GM12892 (cell line): ENCODE results near the gene KRTAP13-1.

ENCODE experiments used
- POLR2A ChIP-seq: IDR thresholded peaks from 2 replicates; pipeline ENCODE4 v1.6.1; 2011; ENCODE audit warnings: low read depth, low read length, control low read depth
- POLR2AphosphoS5 ChIP-seq: IDR thresholded peaks from 2 replicates; pipeline ENCODE4 v1.6.1; 2011; ENCODE audit warnings: low read depth, low read length, control low read depth
- TAF1 ChIP-seq: IDR thresholded peaks from 2 replicates; pipeline ENCODE4 v1.6.1; 2011; ENCODE audit warnings: low read depth, mild to moderate bottlenecking, control low read depth, low read length, borderline replicate concordance

- no peak for TF ChIP-seq POLR2A
- no peak for TF ChIP-seq POLR2AphosphoS5
- no peak for TF ChIP-seq TAF1
These were observed 13.6 kb upstream of the KRTAP13-1 start for GRCh38 chr21:30382201-30382600.
